HG02943 (cell line): ENCODE results near the gene TAAR2.
A peak's percentile ranks its signal among the peaks of the same experiment; 100 is the strongest.
"Not testable (repeated sequence)": the region's sequence is repeated elsewhere in the genome, so short reads cannot be mapped to it uniquely, and the experiment has no call there.

ENCODE experiments used
- ATAC-seq: cut with Tn5 transposase; IDR thresholded peaks from one replicate; pipeline ENCODE4 v1.9.1; 2021; ENCODE audit warnings: mild to moderate bottlenecking, low read depth, moderate library complexity; ENCODE audit not compliant: unreplicated experiment

TAAR2 gene

GRCh38 chr6:132614554-132614953, 9.5 kb downstream of the TAAR2 start:
- no peak for ATAC-seq

GRCh38 chr6:132612449-132613108, 11.5 kb downstream of the TAAR2 start:
- ATAC-seq = no peak

- ATAC-seq = no peak
Observed at GRCh38 chr6:132611616-132612015, 12.5 kb downstream of the TAAR2 start.

- peak; percentile 69 for ATAC-seq
Observed at GRCh38 chr6:132607544-132608233, 16.4 kb downstream of the TAAR2 start.

GRCh38 chr6:132604635-132605152, 19.4 kb downstream of the TAAR2 start:
- no peak for ATAC-seq

- ATAC-seq = not testable (repeated sequence)
Observed at GRCh38 chr6:132600900-132601299, 23.2 kb downstream of the TAAR2 start.

- ATAC-seq = no peak
Observed at GRCh38 chr6:132598473-132598872, 25.6 kb downstream of the TAAR2 start.

- ATAC-seq = no peak
Observed at GRCh38 chr6:132596201-132596600, 27.9 kb downstream of the TAAR2 start.

- no peak for ATAC-seq
Observed at GRCh38 chr6:132592855-132593254, 31.2 kb downstream of the TAAR2 start.

- no peak for ATAC-seq
Observed at GRCh38 chr6:132590362-132590761, 33.7 kb downstream of the TAAR2 start.

- ATAC-seq = no peak
Observed at GRCh38 chr6:132589454-132589853, 34.6 kb downstream of the TAAR2 start, which contains the start of gene TAAR5. TSS of gene TAAR5 (minus strand) at chr6:132589741. CDS start at chr6:132589686, 55 bp downstream.

GRCh38 chr6:132587424-132587823, 36.7 kb downstream of the TAAR2 start:
- no peak for ATAC-seq

- no peak for ATAC-seq
Observed at GRCh38 chr6:132584698-132585097, 39.4 kb downstream of the TAAR2 start.

- ATAC-seq = no peak
Observed at GRCh38 chr6:132571774-132572173, 52.3 kb downstream of the TAAR2 start.

- no peak for ATAC-seq
Observed at GRCh38 chr6:132570221-132570777, 53.8 kb downstream of the TAAR2 start, which contains the start of gene TAAR6. TSS of gene TAAR6 (plus strand) at chr6:132570322. CDS start at chr6:132570322, 0 bp downstream.

GRCh38 chr6:132569170-132569569, 54.9 kb downstream of the TAAR2 start:
- no peak for ATAC-seq

- no peak for ATAC-seq
Observed at GRCh38 chr6:132568611-132569010, 55.5 kb downstream of the TAAR2 start.

- no peak for ATAC-seq
Observed at GRCh38 chr6:132567566-132567965, 56.5 kb downstream of the TAAR2 start.
